Common myeloid progenitor, CD34-positive (primary cell): Measurements from ENCODE around the gene ITPRID2.

Experiments used
- CTCF ChIA-PET: fragments of 350-600 bp; sonication (Branson Sonifier 250); formaldehyde crosslinking; loops from one replicate; lab custom pipeline; 2021; ENCODE audit warnings: antibody characterized with exemption; lab: Charles Lee
- POLR2A ChIA-PET: fragments of 350-600 bp; sonication (Branson Sonifier 250); formaldehyde crosslinking; loops from one replicate; lab custom pipeline; 2021; ENCODE audit warnings: antibody characterized with exemption; lab: Charles Lee
- DNase-seq, 3 donors: peaks; one replicate each; pipeline versions ENCODE4 v3.0.0 to v3.0.0-alpha.2; 2013
- H3K27ac ChIP-seq, 2 experiments: 1 replicate in 1 of 2; 2 replicates in 1 of 2; pipeline ENCODE4 v1.7.0; 2013; ENCODE audit warnings: inconsistent platforms in 2 of 2, low read length in 2 of 2, mild to moderate bottlenecking in 2 of 2, low read depth in 1 of 2, moderate library complexity in 1 of 2; ENCODE audit not compliant: severe bottlenecking in 2 of 2, insufficient read depth in 1 of 2, poor library complexity in 1 of 2
- H3K27me3 ChIP-seq, 5 experiments: replicated peaks in 2 of 5; 1 replicate in 3 of 5; 2 replicates in 2 of 5; pipeline versions ENCODE4 v1.6.1 to v1.7.0; 2013; ENCODE audit warnings: low read length in 4 of 5, mild to moderate bottlenecking in 2 of 5, moderate library complexity in 2 of 5, inconsistent platforms in 1 of 5; ENCODE audit not compliant: insufficient read depth in 5 of 5, control insufficient read depth in 4 of 5
- H3K36me3 ChIP-seq, 4 experiments: 1 replicate in 2 of 4; 2 replicates in 2 of 4; pipeline versions ENCODE4 v1.6.1 to v1.7.0; 2013; ENCODE audit warnings: low read length in 3 of 4, control low read depth in 1 of 4, mild to moderate bottlenecking in 1 of 4; ENCODE audit not compliant: control insufficient read depth in 4 of 4, insufficient read depth in 4 of 4
- H3K4me1 ChIP-seq, 4 experiments: 1 replicate in 3 of 4; 2 replicates in 1 of 4; pipeline versions ENCODE4 v1.6.1 to v1.7.1; 2013; ENCODE audit warnings: low read length in 3 of 4, mild to moderate bottlenecking in 3 of 4, control low read depth in 1 of 4, inconsistent platforms in 1 of 4, moderate library complexity in 1 of 4; ENCODE audit not compliant: control insufficient read depth in 4 of 4, insufficient read depth in 4 of 4; ENCODE audit errors: control extremely low read depth in 1 of 4
- H3K4me3 ChIP-seq, 7 experiments: 1 replicate in 4 of 7; 2 replicates in 3 of 7; pipeline versions ENCODE4 v1.5.1 to v1.7.0; 2013; ENCODE audit warnings: mild to moderate bottlenecking in 7 of 7, low read length in 6 of 7, moderate library complexity in 6 of 7, inconsistent platforms in 2 of 7, low read depth in 2 of 7, control low read depth in 1 of 7; ENCODE audit not compliant: insufficient read depth in 4 of 7, control insufficient read depth in 1 of 7; ENCODE audit errors: extremely low read depth in 1 of 7
- H3K9me3 ChIP-seq, 5 experiments: 1 replicate in 4 of 5; 2 replicates in 1 of 5; pipeline versions ENCODE4 v1.6.1 to v1.7.1; 2013; ENCODE audit warnings: low read length in 4 of 5, mild to moderate bottlenecking in 2 of 5, inconsistent platforms in 1 of 5, low read depth in 1 of 5, moderate library complexity in 1 of 5; ENCODE audit not compliant: control insufficient read depth in 4 of 5, insufficient read depth in 2 of 5; ENCODE audit errors: control extremely low read depth in 1 of 5
- WGBS: methylation state at CpG from one replicate; pipeline ENCODE4 v1.1.5; 2013; ENCODE audit not compliant: insufficient coverage; 5-methylcytosine and 5-hydroxymethylcytosine counted together

Gene ITPRID2

GRCh38 chr2:181879295-181879694 is 12.2 kb upstream of the ITPRID2 start:
- H3K27ac ChIP-seq: no peak overlapping the region
- ChIA-PET CTCF (interaction anchor here (1.0 to 1.4 kb wide), 2 partner anchors 11 to 14 kb away, joined by 3 to 4 read pairs; no protein-coding TSS in a partner anchor), POLR2A (no interaction called here)
- no peaks in the 10 kb centered on the region for H3K4me1 ChIP-seq
- no peaks in the 10 kb centered on the region for H3K36me3 ChIP-seq
- no peaks in the 10 kb centered on the region for H3K27me3 ChIP-seq
- no CpG with 5 or more reads among the region's 2 CpGs for WGBS
- DNase-seq: no peak
- no peaks in the 10 kb centered on the region for H3K9me3 ChIP-seq
- H3K4me3 ChIP-seq: no peak overlapping the region

- Histone ChIP-seq H3K27ac (no peak overlapping the region), H3K27me3 (no peaks in the 10 kb centered on the region), H3K4me1 (no peaks in the 10 kb centered on the region), H3K4me3 (no peak overlapping the region), H3K9me3 (no peaks in the 10 kb centered on the region), H3K36me3 (no peaks in the 10 kb centered on the region)
- no CpG with 5 or more reads among the region's 4 CpGs for WGBS
- POLR2A ChIA-PET: no interaction called here
- CTCF ChIA-PET: interaction anchor here (1.3 kb wide), 2 partner anchors 12 to 22 kb away, joined by 3 to 5 read pairs; no protein-coding TSS in a partner anchor
- DNase-seq: no peak
These were observed 9.1 kb upstream of the ITPRID2 start for GRCh38 chr2:181882246-181883020.

DNA sequence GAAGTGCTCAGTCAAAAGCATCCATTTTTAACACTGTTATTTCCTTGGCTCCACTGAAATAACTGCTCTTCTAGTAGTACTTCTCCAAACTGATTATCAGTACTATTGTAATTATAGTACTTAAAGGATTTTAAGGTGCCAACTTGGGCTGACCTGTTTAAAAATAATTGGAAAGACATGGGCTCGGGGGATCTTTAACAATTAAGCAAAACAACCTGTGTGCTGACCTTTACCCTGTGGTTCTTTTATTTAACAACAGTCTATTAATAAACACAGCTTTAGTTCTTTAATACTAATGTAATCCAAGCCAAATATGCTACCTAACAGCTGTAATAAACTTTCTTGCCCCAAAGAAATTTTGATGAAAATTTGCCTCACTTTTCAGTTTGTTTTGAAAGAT is 6.9 kb upstream of the ITPRID2 start:
- DNase-seq: no peak
- no peak overlapping the region for H3K27ac ChIP-seq
- WGBS: no CpG with 5 or more reads among the region's 1 CpG
- H3K4me3 ChIP-seq: no peak overlapping the region
- H3K4me1 ChIP-seq: no peaks in the 10 kb centered on the region
- H3K27me3 ChIP-seq: no peaks in the 10 kb centered on the region
- no peaks in the 10 kb centered on the region for H3K36me3 ChIP-seq
- H3K9me3 ChIP-seq: no peaks in the 10 kb centered on the region
- POLR2A ChIA-PET: no interaction called here
- CTCF ChIA-PET: no interaction called here

DNA sequence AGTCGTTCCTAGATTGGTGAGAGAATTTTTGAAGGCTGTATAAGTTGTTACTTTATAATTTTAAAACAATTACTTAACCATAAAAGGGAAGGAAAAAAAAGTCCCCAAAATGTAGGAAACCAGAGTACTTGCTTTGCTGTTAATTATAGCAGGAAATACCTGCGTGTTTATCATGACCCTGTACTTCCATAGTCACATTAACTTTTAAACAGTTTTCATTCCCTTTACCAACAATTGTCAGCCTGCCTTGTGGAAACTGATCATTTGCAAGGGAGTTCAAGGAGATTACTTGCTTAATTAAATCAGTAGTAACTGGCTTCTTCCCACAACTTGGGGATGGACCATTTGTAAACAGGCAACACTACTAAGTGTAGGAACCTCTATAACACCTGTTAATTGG is 6.4 kb upstream of the ITPRID2 start:
- Histone ChIP-seq H3K27me3 (no peaks in the 10 kb centered on the region), H3K36me3 (no peaks in the 10 kb centered on the region), H3K27ac (no peak overlapping the region), H3K9me3 (no peaks in the 10 kb centered on the region), H3K4me3 (no peak overlapping the region), H3K4me1 (no peaks in the 10 kb centered on the region)
- no peak for DNase-seq
- WGBS: no CpG with 5 or more reads among the region's 2 CpGs
- ChIA-PET CTCF (no interaction called here), POLR2A (interaction anchor here (0.6 kb wide), 1 partner anchor 724 kb away, joined by 3 read pairs; no protein-coding TSS in a partner anchor)

DNA sequence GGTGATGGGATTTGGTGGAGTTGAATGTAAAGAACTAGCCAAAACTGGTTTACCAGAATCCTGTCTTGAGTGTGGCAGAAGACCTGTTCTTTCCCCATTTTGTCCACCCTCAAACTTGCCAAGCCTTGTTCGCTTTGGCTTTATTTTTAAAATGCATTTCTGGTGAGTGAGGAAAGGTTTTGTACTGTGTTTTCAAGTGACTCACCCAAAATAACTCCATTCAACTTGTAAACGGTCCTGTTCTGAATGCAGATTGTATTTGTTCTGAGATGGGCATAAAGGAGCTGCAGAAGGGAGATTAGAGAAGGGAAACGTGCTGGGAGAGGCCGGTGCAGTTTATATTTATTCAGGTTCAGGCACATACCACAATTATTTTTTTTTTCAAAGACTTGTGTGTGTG is 5.3 kb upstream of the ITPRID2 start:
- Histone ChIP-seq H3K4me3 (no peak overlapping the region), H3K9me3 (no peaks in the 10 kb centered on the region), H3K27ac (no peak overlapping the region), H3K36me3 (no peaks in the 10 kb centered on the region), H3K4me1 (peaks cover 0 to 6% (median 4%) of the 10 kb centered on the region in 4 experiments), H3K27me3 (no peaks in the 10 kb centered on the region)
- CTCF ChIA-PET: interaction anchor here (1.6 kb wide), 1 partner anchor 32 kb away, joined by 4 read pairs; no protein-coding TSS in a partner anchor
- WGBS: no CpG with 5 or more reads among the region's 4 CpGs
- POLR2A ChIA-PET: no interaction called here
- DNase-seq: peak in 1 of 3 donors; percentile 22

GRCh38 chr2:181887045-181887444 is 4.5 kb upstream of the ITPRID2 start:
- ChIA-PET CTCF (interaction anchor here (1.6 kb wide), 1 partner anchor 33 kb away, joined by 4 read pairs; no protein-coding TSS in a partner anchor), POLR2A (no interaction called here)
- WGBS: no CpG with 5 or more reads among the region's 2 CpGs

GRCh38 chr2:181889776-181890175 is 1.8 kb upstream of the ITPRID2 start:
- Histone ChIP-seq H3K27ac (no peak overlapping the region), H3K9me3 (no peaks in the 10 kb centered on the region), H3K4me1 (peaks cover 17 to 30% (median 24%) of the 10 kb centered on the region in 4 experiments), H3K36me3 (peaks cover 0 to 5% (median 0%) of the 10 kb centered on the region in 4 experiments), H3K4me3 (no peak overlapping the region), H3K27me3 (no peaks in the 10 kb centered on the region)
- ChIA-PET CTCF (interaction anchor here (1.4 to 3.5 kb wide), 2 partner anchors 14 to 148 kb away, joined by 3 to 27 read pairs; no protein-coding TSS in a partner anchor), POLR2A (no interaction called here)
- no peak for DNase-seq

More at GRCh38 chr2:181887045-181887444, 4.5 kb upstream of the ITPRID2 start:
- Histone ChIP-seq H3K4me3 (no peak overlapping the region), H3K4me1 (peaks cover 0 to 8% (median 6%) of the 10 kb centered on the region in 4 experiments), H3K9me3 (no peaks in the 10 kb centered on the region), H3K27me3 (no peaks in the 10 kb centered on the region), H3K36me3 (no peaks in the 10 kb centered on the region), H3K27ac (no peak overlapping the region)
- DNase-seq: no peak
